ENCODE results near the gene CELA2A. TPM values are rescaled to one million over a fixed set of nuclear protein-coding genes. Genes with fewer than 3 reads are reported as not detected.

The CELA2A gene
- total RNA-seq, 2 experiments from 2014 or later, result not detected

DNA sequence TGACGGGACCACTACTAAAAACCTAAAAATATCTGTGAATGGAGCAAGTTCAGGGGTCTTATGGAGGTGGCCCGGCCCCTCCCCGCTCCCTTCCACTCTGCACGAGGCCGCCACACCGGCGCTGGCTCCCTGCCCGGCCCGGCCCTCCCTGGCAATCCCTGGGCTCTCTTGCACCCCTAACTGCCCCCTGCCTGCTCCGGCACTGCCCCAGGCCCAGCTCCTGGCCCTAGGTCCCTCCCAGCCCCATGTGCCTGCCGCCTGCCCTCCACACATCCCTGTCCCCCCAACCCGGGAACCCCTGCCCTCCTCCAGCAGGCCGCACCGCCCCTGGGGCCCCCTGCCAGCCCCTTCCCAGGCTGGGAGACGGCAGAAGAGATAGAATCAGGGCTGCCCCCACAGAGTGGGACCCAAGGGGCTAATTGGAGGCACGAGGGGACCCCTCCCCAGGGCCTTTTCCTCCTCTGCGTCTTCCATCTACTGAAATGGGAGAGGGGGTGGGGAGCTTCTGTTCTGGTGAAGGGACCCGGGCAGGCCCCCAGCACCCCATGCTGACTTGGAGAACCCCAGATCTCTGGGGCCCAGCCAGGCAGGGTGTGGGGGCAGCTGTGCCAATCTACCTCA lies 27.6 kb upstream of the CELA2A start:
- no peak for DNase-seq (ENCODE audit: low spot score)
- Histone ChIP-seq H3K4me2 (ENCODE audit: low read length) (no peak overlapping the region), H3K79me2 (ENCODE audit: insufficient read depth, low read depth, low read length) (no peaks in the 10 kb centered on the region), H3K36me3 (ENCODE audit: insufficient read depth, low read length) (peaks cover 10% of the 10 kb centered on the region; the same call in 1 of the 2 replicates), H3K27ac (ENCODE audit: low read depth, low read length, poor library complexity, severe bottlenecking) (no peak overlapping the region), H2AFZ (ENCODE audit: low read length) (no peak overlapping the region), H3K4me1 (ENCODE audit: insufficient read depth, low read length, poor library complexity, severe bottlenecking) (no peaks in the 10 kb centered on the region), H4K20me1 (ENCODE audit: insufficient read depth, low read length) (no peaks in the 10 kb centered on the region), H3K9me3 (ENCODE audit: low read length) (no peaks in the 10 kb centered on the region), H3K4me3 (ENCODE audit: low read depth, low read length, poor library complexity, severe bottlenecking) (no peak overlapping the region), H3K9me2 (ENCODE audit: insufficient read depth, low read length) (no peaks in the 10 kb centered on the region)
- ChIA-PET CTCF (ENCODE audit: unreplicated experiment) (no interaction called here), POLR2A (no interaction called here)
- intact Hi-C loops (cut with micrococcal nuclease; ENCODE audit: unreplicated experiment), result no loop called here
- no TSS peak for BruUV-seq (replicated peaks)
- TF ChIP-seq, protein P1, sequence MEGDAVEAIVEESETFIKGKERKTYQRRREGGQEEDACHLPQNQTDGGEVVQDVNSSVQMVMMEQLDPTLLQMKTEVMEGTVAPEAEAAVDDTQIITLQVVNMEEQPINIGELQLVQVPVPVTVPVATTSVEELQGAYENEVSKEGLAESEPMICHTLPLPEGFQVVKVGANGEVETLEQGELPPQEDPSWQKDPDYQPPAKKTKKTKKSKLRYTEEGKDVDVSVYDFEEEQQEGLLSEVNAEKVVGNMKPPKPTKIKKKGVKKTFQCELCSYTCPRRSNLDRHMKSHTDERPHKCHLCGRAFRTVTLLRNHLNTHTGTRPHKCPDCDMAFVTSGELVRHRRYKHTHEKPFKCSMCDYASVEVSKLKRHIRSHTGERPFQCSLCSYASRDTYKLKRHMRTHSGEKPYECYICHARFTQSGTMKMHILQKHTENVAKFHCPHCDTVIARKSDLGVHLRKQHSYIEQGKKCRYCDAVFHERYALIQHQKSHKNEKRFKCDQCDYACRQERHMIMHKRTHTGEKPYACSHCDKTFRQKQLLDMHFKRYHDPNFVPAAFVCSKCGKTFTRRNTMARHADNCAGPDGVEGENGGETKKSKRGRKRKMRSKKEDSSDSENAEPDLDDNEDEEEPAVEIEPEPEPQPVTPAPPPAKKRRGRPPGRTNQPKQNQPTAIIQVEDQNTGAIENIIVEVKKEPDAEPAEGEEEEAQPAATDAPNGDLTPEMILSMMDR (conservative IDR thresholded peaks at IDR 0.05; ENCODE audit: low read length), result no peak
- TF ChIP-seq EZH2phosphoT487 (IDR thresholded peaks at IDR 0.05; ENCODE audit: borderline replicate concordance, low read depth, low read length), result no peak

DNA sequence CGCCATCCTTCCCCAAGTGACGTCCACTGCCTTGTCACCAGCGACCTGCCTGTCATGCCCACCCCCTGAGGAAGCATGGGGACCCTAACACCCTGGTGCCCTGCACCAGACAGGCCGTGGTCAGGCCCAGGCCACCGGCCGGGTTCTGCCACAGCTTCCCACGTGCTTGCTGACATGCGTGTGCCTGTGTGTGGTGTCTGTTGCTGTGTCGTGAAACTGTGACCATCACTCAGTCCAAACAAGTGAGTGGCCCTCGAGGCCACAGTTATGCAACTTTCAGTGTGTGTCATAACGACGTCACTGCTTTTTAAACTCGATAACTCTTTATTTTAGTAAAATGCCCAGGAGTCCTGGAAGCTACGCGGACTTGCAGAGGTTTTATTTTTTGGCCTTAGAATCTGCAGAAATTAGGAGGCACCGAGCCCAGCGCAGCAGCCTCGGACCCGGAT lies 26.8 kb upstream of the CELA2A start:
- POLR2A ChIA-PET, result interaction anchor here (0.6 kb wide), 1 partner anchor 36 kb away, joined by 3 read pairs; no protein-coding TSS in a partner anchor
- TSS peak; percentile 60 for BruUV-seq (replicated peaks)

More for the DNA sequence above, 26.8 kb upstream of the CELA2A start:
- Histone ChIP-seq H3K9me3 (ENCODE audit: low read length) (no peaks in the 10 kb centered on the region), H2AFZ (ENCODE audit: low read length) (no peak overlapping the region), H4K20me1 (ENCODE audit: insufficient read depth, low read length) (no peaks in the 10 kb centered on the region), H3K9me2 (ENCODE audit: insufficient read depth, low read length) (no peaks in the 10 kb centered on the region), H3K27ac (ENCODE audit: low read depth, low read length, poor library complexity, severe bottlenecking) (no peak overlapping the region), H3K4me3 (ENCODE audit: low read depth, low read length, poor library complexity, severe bottlenecking) (no peak overlapping the region), H3K79me2 (ENCODE audit: insufficient read depth, low read depth, low read length) (no peaks in the 10 kb centered on the region), H3K4me1 (ENCODE audit: insufficient read depth, low read length, poor library complexity, severe bottlenecking) (no peaks in the 10 kb centered on the region), H3K4me2 (ENCODE audit: low read length) (no peak overlapping the region), H3K36me3 (ENCODE audit: insufficient read depth, low read length) (peaks cover 10% of the 10 kb centered on the region; the same call in 1 of the 2 replicates)
- no peak for DNase-seq (ENCODE audit: low spot score)
- no peak for TF ChIP-seq EZH2phosphoT487 (IDR thresholded peaks at IDR 0.05; ENCODE audit: borderline replicate concordance, low read depth, low read length)
- TF ChIP-seq, protein P1 (conservative IDR thresholded peaks at IDR 0.05; ENCODE audit: low read length), result no peak
- CTCF ChIA-PET (ENCODE audit: unreplicated experiment), result no interaction called here
- intact Hi-C loops (cut with micrococcal nuclease; ENCODE audit: unreplicated experiment), result loop anchor here (5.0 kb wide), 1 partner anchor 313 kb away; the partner anchor contains the start of gene TMEM82
